Measurements from ENCODE around the gene KIF20B. TPM values are rescaled to one million over a fixed set of nuclear protein-coding genes. Genes with fewer than 3 reads are reported as not detected.

The KIF20B gene
- total and polyA plus RNA-seq, 2 of the 8 experiments (the other 6 are each of a cell fraction or from before 2014, with no cell fraction given), result 4.5 to 72.0 TPM

DNA sequence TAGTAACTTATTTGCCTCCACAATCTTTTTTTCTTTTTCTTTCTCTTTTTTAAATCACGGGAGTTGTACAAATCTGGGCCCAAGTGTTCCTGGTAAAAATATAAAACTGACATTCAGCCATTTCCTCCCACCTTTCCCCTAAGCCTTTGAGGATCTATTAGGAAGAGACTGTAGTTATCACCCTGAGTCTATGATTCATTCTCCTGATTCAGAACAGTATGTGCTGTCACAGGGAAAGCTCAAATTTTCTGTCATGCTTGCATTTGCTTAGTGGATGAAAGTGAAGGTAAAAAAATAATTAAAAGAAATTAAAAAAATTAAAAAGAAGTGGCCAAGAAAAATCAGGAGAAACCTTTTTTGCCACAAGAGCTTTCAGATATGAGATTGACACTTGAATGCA is 71.7 kb downstream of the KIF20B start (continued):
- TF ChIP-seq BCL11A (IDR thresholded peaks at IDR 0.05; ENCODE audit: low read depth in 2 of 2, low read length in 2 of 2) (no peak), CREB1 (IDR thresholded peaks at IDR 0.05) (no peak), TEAD4 (IDR thresholded peaks at IDR 0.05; ENCODE audit: low read depth, low read length) (no peak)
